Measurements from ENCODE around the gene C10orf62. TPM values are rescaled to one million over a fixed set of nuclear protein-coding genes. Genes with fewer than 3 reads are reported as not detected.

C10orf62 gene
- total and polyA plus RNA-seq, 2 of the 8 experiments (the other 6 are each of a cell fraction or from before 2014, with no cell fraction given): 0.05 TPM; not detected in 1

GRCh38 chr10:97640174-97640867, 50.8 kb downstream of the C10orf62 start, which contains the start of gene PI4K2A:
Gene PI4K2A, plus strand, starts transcription at chr10:97640671. Its CDS starts 72 bp downstream, at chr10:97640743.
- Histone ChIP-seq H3K79me2 (ENCODE audit: control insufficient read depth in 1 of 2, insufficient read depth in 2 of 2, low read length in 2 of 2) (peaks cover 0 to 34% of the 10 kb centered on the region in 2 experiments; a peak in 2 of 4 replicates), H3K9me3 (ENCODE audit: insufficient read depth in 2 of 2, low read depth in 1 of 2, low read length in 1 of 2) (no peaks in the 10 kb centered on the region), H3K14ac (ENCODE audit: insufficient read length) (no peak within 1 kb of the TSS), H2AK5ac (ENCODE audit: low read depth, low read length) (no peak within 1 kb of the TSS), H3K4me1 (replicated peaks in 1 of 4; ENCODE audit: control insufficient read depth in 3 of 4, insufficient read depth in 4 of 4, low read length in 3 of 4) (peaks cover 0 to 9% (median 3%) of the 10 kb centered on the region in 4 experiments; a peak in 4 of 7 replicates), H2BK20ac (ENCODE audit: low read length) (no peak within 1 kb of the TSS), H3K9ac (replicated peaks in 1 of 4; ENCODE audit: extremely low read depth in 1 of 4, low read depth in 3 of 4, low read length in 3 of 4) (peak within 1 kb of the TSS; percentile 81 to 87 (median 84)), H3K4ac (replicated peaks; ENCODE audit: insufficient read length, low read depth, low read length) (no peak within 1 kb of the TSS), H4K5ac (ENCODE audit: insufficient read length, low read depth, low read length) (peak within 1 kb of the TSS; percentile 85), H3K36me3 (ENCODE audit: control insufficient read depth in 2 of 4, insufficient read depth in 4 of 4, low read length in 3 of 4) (peaks cover 0 to 10% (median 7%) of the 10 kb centered on the region in 4 experiments; a peak in 6 of 8 replicates), H3K79me1 (ENCODE audit: low read depth, low read length) (peaks cover 8% of the 10 kb centered on the region), H2BK5ac (ENCODE audit: low read depth, low read length) (no peak within 1 kb of the TSS; the same call in none of the 2 replicates), H2BK12ac (ENCODE audit: low read depth, low read length) (no peak within 1 kb of the TSS), H3K23ac (ENCODE audit: insufficient read length) (no peak within 1 kb of the TSS), H3K4me3 (ENCODE audit: extremely low read depth in 1 of 4, insufficient read depth in 2 of 4, low read depth in 3 of 4, low read length in 4 of 4) (peak within 1 kb of the TSS; percentile 61 to 90 (median 71)), H4K20me1 (replicated peaks in 1 of 2; ENCODE audit: control insufficient read depth in 1 of 2, insufficient read depth in 2 of 2, low read length in 2 of 2) (peaks cover 0 to 10% of the 10 kb centered on the region in 2 experiments), H2BK120ac (replicated peaks; ENCODE audit: low read depth, low read length) (no peak within 1 kb of the TSS), H3K18ac (ENCODE audit: extremely low read depth, low read length) (peak within 1 kb of the TSS; percentile 84), H3K4me2 (ENCODE audit: insufficient read depth in 1 of 2, low read depth in 2 of 2, low read length in 2 of 2) (peak within 1 kb of the TSS; percentile 92 to 96), H4K8ac (ENCODE audit: extremely low read depth, insufficient read depth, low read length) (peak within 1 kb of the TSS; percentile 94; the same call in 1 of the 2 replicates), H3K27ac (ENCODE audit: low read depth, low read length) (peak within 1 kb of the TSS; percentile 86; the same call in 1 of the 2 replicates), H2AFZ (ENCODE audit: low read length) (0 out of 2 replicates have a peak within 1 kb of the TSS, but pooled peaks have one; percentile 89), H4K91ac (replicated peaks; ENCODE audit: insufficient read length, low read length) (no peak within 1 kb of the TSS), H2BK15ac (ENCODE audit: low read length) (no peak within 1 kb of the TSS), H3K23me2 (ENCODE audit: low read depth, low read length) (peaks cover 5% of the 10 kb centered on the region), H3K56ac (replicated peaks; ENCODE audit: insufficient read length, low read depth, low read length) (no peak within 1 kb of the TSS), H3K27me3 (replicated peaks in 1 of 4; ENCODE audit: control insufficient read depth in 3 of 4, extremely low read depth in 1 of 4, insufficient read depth in 3 of 4, low read length in 3 of 4) (no peaks in the 10 kb centered on the region)
- WGBS, 2 experiments (ENCODE audit: extremely low coverage in 1 of 2, insufficient coverage in 1 of 2, insufficient read length in 1 of 2, insufficient replicate concordance in 2 of 2, low coverage in 1 of 2, low lambda C conversion rate in 2 of 2, missing lambda C conversion rate in 1 of 2): 4% methylated on average over 54 of the region's 54 CpGs; no CpG with 5 or more reads in 1 of the 2 experiments
- ChIA-PET POLR2A (ENCODE audit: partially characterized antibody) (interaction anchor here (0.6 to 1.7 kb wide), 5 partner anchors 9 to 85 kb away, joined by 3 to 8 read pairs (median 3); partner anchors contain the start of gene AVPI1), CTCF (ENCODE audit: partially characterized antibody) (interaction anchor here (1.0 to 1.3 kb wide), 3 partner anchors 37 to 1981 kb away, joined by 3 read pairs; no protein-coding TSS in a partner anchor)
- FAIRE-seq: peak; percentile 94
- peak; percentile 98 to 99 for DNase-seq (ENCODE audit: low read depth in 1 of 2, low spot score in 2 of 2)
- TF ChIP-seq BACH1 (IDR thresholded peaks at IDR 0.05; ENCODE audit: low read length): peak; percentile 64
- 0 out of 2 replicates have a peak, but pooled peaks have one; percentile 54 for TF ChIP-seq CHD2 (IDR thresholded peaks at IDR 0.05; ENCODE audit: low read length)
- no peak for TF ChIP-seq ZNF274 (IDR thresholded peaks at IDR 0.05; ENCODE audit: borderline replicate concordance, extremely low read depth, low read length)
- no peak for TF ChIP-seq SAP30 (IDR thresholded peaks at IDR 0.05; ENCODE audit: insufficient read depth, insufficient replicate concordance, low read length)
- TF ChIP-seq SIN3A (conservative IDR thresholded peaks at IDR 0.05 in 1 of 2, IDR thresholded peaks at IDR 0.05 in 1 of 2; ENCODE audit: low read depth in 1 of 2, low read length in 2 of 2): peak in 1 of 2 experiments; percentile 74; a peak in 1 of 4 replicates
- peak; percentile 78 for TF ChIP-seq CREB1 (IDR thresholded peaks at IDR 0.05)
- TF ChIP-seq JUND (IDR thresholded peaks at IDR 0.05; ENCODE audit: low read length): no peak
